ENCODE measurements around the gene RAB30.

The RAB30 gene, protein sequence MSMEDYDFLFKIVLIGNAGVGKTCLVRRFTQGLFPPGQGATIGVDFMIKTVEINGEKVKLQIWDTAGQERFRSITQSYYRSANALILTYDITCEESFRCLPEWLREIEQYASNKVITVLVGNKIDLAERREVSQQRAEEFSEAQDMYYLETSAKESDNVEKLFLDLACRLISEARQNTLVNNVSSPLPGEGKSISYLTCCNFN

DNA sequence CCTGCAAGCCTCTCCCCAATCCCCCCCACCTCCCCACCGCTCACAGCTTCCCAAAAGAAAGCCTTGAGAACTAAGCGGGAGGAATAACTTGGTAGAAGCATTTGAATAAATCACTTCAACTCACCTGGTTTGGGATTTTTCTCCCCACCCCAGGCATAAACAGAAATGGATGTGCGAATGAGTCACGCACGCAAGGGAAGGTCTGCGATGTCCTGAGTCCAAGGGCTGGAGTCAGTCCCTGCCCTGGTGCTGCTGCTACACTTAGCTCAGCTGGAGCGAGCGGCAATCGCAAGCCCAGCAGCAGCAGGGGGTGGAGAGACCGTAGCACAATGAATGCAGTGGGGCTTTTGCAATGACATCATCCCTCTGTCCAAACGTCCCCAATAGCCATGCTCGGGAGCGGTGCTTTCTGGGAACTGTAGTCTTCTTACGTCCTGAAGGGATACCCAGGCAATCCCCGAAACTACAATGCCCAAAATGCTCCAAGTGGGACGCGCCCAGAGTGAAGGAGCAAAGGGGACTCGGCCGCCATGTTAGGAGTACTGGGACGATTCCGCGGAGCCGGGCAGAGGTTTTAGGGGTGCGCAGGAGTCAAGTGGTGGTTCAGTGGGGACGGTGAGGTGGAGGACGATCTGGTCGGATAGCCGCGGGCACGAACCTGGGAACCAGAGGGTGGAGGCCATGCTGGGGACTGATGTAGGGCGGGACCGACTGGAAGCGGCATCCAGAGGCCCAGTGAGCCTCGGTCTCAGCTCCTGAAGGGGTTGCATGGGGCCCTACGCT lies at the start of gene RAB30:
Gene RAB30 (minus strand): TSS at position 331 of the 783 bp plus-strand sequence. CDS start 74,581 bp downstream, outside the sequence.
- peak; percentile 98 for DNase-seq

DNA sequence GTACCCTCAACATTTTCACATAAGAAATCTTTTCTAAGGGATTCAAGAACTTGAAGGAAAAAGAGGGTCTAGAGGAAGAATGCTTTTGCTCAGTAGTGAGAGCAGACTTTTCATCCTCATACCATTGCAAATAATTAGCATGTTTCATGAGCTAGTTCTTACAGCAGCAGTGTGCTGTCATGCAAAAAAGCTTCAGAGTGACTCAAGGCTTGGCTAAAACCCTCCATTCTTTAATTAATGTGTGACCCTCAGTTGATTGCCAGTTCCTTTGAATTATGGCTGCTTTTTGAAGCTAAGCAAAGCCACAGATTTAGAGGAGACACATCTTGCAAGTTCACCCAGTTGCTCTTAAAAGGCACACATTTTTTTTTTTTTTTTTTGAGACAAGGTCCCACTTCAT lies 48.6 kb upstream of the RAB30 start:
- no peak for DNase-seq

DNA sequence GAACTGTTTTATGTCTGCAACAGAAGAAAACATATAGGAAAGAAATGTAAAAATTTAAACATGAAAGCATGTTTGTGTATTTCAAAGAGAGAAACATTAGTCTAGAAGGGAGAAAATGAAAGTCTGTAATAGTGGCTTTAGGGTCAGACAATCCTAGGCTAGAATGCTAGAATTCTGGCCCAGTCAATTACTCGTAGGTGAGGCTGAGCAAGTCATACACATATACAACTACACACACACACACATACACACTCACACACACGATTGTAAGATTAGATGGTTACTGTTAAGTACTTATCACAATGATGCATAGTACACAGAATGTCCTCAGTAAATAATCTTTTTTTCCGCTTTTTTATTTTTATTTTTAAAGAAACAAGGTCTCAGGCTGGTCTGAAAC lies 47.5 kb upstream of the RAB30 start:
- DNase-seq, result no peak

DNA sequence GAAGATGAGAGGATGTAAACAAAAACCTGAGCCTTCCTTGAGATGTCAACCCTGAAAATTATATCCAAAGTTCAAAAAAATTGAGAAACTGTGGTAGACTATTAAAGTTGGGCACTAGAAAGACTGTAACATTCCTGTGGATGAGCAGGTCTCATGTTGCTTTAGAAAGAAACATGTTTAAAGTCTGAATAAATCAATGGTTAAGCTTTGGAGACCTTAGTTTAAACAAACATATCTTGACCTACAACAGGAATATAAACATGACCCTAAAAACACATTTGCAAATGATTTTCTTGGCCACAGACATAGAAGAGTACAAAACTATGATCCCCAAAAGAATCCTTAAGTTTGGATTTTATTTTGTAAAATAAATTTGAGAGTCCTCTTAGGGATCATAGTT lies 47.1 kb upstream of the RAB30 start:
- no peak for DNase-seq

GRCh38 chr11:83116015-83116641 lies 44.4 kb upstream of the RAB30 start:
- DNase-seq, result no peak

DNA sequence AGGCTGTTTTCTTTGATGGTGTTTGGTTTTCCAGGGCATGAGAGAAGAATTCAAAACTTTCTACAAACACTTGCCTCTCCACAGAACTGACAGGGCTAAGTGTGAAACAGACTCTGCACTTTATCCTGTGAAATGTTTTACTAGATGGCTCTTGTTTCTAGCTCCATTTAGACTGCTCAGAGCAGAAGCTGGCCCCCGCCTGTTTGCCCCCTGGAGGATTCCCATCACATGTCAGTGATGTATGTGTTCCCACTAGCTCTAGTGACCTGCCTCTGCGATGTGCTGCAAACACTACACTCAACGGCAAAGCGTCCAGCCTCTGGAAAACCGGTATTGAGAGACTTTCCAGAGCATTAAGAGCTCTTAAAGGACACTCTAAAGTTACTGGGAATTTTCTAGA lies 43.9 kb upstream of the RAB30 start:
- DNase-seq, result no peak

GRCh38 chr11:83115026-83115425 lies 43.3 kb upstream of the RAB30 start:
- no peak for DNase-seq

- DNase-seq, result no peak
These were observed 41.2 kb upstream of the RAB30 start for GRCh38 chr11:83112886-83113285.

DNA sequence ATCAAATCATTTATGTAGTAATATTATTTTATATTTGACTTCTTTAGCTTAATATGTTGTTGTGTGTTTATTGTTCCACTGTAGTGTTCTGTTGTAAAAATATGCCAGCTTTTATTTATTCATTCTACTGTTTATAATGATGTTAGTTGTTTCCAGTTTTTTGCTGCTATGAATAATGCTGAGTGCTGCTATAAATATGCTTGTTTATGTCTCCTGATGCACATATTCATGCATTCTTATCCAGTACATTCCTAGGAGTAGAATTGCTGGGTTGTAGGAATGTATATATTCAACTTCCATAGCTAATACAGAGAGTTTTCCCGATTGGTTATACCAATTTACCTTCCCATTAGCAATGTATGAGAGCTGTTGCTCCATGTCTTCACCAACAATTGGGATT lies 33.5 kb upstream of the RAB30 start:
- no peak for DNase-seq

- no peak for DNase-seq
These were observed 31.1 kb upstream of the RAB30 start for GRCh38 chr11:83102834-83103233.

GRCh38 chr11:83097429-83098075 lies 25.9 kb upstream of the RAB30 start:
- no peak for DNase-seq

DNA sequence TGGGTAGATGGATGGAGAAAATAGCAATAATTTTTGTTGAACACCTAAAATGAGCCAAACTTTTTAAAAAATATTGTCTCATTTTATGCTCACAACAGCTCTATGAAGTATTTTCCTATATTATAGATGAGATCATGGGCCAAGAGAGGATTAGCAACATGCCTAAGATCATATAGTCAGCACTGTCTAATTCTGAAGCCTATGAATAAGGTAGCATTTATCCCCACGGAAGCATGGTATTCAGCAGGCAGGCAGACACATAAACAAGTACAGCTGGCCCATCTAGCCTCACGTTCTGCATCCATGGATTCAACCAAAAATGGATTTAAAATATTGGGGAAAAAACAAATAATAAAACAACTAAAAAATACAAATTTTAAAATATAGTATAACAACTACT lies 21.9 kb upstream of the RAB30 start:
- no peak for DNase-seq

GRCh38 chr11:83092488-83093384 lies 21.0 kb upstream of the RAB30 start:
- no peak for DNase-seq

DNA sequence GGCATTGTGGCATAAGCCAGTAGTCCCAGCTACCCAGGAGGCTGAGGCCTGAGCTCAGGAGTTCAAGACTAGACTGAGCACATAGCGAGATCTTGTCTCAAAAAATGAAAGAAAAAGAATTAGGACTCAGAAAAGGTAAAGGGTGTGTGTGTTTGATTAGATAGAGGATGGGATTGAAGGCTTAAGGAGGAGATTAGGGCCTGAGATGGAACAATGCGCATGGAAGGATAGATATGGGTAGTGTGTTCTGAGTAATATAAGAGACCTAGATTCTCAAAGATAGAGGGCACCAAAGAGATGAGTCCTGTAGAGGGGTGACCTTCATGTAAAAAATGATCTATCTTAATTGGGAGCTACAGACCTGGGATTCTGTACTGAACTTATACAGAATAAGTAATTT lies 17.3 kb upstream of the RAB30 start:
- no peak for DNase-seq

- no peak for DNase-seq
These were observed 15.3 kb upstream of the RAB30 start for GRCh38 chr11:83087035-83087434.

- no peak for DNase-seq
These were observed 8.1 kb upstream of the RAB30 start for GRCh38 chr11:83079820-83080219.

DNA sequence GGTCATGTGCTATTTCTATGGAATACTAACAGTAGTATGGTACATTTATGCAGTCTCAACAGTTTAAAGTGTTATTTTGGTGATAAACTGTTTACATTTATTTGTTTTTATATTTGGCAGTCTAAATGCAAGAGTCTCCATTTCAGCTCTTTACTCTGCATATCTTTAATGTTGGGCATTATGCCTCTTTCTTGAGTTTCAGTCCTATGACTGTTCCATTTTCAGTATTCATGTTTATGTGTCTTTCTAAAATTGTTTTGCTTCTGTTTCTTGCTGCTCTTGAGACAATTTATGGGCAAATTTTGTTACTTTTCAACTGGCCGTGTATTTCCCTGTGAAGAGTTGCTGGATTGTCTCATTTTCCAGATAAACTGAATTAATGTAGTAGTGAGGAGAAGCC lies 6.6 kb upstream of the RAB30 start:
- no peak for DNase-seq

DNA sequence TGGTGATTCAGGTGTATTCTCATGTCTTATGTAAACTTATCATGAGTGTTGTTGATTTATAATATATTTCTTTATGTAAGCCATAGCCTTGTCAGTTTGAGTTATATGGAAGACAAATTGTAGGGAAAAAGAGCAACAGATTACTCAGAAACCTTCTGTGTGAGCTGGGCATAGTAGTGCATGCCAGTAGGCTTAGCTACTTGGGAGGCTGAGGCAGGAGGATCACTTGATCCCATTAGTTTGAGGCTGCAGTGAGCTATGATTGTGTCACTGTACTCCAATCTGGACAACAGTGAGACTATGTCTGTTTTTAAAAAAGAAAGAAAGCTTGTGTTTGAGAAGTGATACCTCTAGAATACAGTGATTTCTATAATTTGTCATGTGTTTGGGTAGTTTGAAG lies 2.2 kb upstream of the RAB30 start:
- no peak for DNase-seq

- no peak for DNase-seq
These were observed 1.6 kb upstream of the RAB30 start for GRCh38 chr11:83073258-83073657.

DNA sequence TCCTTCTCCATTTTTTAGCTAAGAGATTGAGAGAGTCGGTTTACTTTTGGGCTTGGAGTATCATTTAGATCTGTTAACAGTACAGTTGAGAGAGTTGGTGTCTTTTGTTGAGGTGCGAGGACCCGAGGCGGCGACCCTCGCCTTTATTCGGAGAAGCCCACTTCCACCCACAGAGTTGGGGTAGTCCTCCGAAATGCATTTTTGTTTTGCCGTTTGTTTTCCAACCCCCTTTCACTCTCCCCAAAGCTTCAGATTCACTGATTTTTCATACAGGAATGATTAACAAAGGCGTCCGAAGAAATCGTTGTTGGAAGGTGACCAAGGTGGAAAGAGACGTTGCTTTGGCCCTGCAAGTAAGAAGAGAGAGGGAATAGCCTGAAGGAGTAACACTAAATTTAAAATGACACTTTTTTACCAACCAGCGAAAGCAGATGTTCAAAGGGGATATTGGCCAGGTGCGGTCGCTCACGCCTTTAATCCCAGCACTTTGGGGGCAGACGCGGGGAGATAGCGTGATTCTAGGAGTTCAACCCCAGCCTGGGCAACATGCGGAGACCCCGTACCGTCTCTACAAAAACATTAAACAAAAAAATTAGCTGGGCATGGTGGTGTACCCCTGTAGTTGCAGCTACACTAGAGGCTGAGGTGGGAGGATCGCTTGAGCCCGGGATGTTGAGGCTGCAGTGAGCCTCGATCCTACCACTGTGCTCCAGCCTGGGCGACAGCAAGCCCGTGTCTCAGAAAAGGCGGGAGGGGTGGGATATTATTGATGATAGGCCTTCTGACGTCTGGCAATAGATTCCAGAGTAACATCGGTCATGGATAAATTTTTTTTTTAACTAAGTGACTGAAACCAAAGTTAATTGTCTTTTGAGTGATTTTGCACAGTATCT lies 899 bp upstream of the RAB30 start:
- DNase-seq, result no peak

DNA sequence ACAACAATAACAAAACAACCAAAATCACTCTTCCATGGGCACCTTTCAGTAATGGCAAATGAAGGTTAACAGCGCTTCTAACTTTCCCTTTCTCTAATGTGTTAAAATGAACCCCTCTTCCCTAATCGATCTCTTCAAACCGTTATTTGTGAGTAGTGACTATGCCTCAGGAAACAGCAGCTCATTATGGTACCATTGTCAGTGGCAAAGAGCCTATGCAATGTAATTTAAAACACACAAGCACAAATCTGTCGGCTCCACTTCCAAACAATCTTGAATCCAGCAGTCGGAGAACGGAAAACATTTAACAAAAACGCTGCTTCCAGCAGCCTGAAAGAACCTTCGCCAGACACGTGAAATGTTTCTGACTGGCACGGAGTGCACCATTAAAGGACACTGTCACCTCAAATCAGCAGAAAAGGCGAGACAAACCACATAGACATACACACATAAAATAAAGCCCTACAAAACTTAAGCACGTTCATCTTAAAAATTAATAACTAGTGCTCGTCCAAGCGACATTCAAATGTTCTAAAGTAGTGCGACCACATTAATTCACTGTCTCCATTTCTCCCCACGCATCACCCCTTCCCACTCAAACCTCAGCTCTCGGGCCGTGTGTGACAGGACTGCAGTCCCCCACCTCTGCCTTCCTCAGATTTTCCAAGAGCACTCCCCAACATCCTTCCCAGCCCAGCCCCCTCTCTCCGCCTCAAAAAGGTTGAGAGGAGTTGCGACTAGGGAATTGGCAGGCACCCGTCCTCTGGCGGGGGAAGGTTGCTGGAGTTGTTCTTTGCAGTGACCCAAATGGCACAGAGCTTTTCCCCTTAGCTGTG lies 748 bp downstream of the RAB30 start:
- DNase-seq, result peak; percentile 58

Data from KG1 (cell line).